Left hindlimb (tissue), 1 donor: Measurements from ENCODE around the gene PARM1.

Source experiments
- DNase-seq: peaks from one replicate; pipeline ENCODE4 v3.0.0-alpha.2; 2018

The PARM1 gene

GRCh38 chr4:74942918-74943253 lies 10.0 kb downstream of the PARM1 start:
- no peak for DNase-seq

GRCh38 chr4:74944354-74944793 lies 11.5 kb downstream of the PARM1 start:
- DNase-seq, result no peak

GRCh38 chr4:74946196-74946595 lies 13.3 kb downstream of the PARM1 start:
- no peak for DNase-seq

- DNase-seq, result no peak
Observed at GRCh38 chr4:74947798-74948197, 14.9 kb downstream of the PARM1 start.

- no peak for DNase-seq
Observed at GRCh38 chr4:74948236-74948635, 15.3 kb downstream of the PARM1 start.

GRCh38 chr4:74950200-74950599 lies 17.3 kb downstream of the PARM1 start:
- DNase-seq, result no peak

GRCh38 chr4:74950882-74951281 lies 18.0 kb downstream of the PARM1 start:
- DNase-seq, result no peak

- DNase-seq, result no peak
Observed at GRCh38 chr4:74953647-74954046, 20.7 kb downstream of the PARM1 start.

- DNase-seq, result no peak
Observed at GRCh38 chr4:74958881-74959280, 26.0 kb downstream of the PARM1 start.

- no peak for DNase-seq
Observed at GRCh38 chr4:74961230-74961629, 28.3 kb downstream of the PARM1 start.

GRCh38 chr4:74962584-74962983 lies 29.7 kb downstream of the PARM1 start:
- no peak for DNase-seq

GRCh38 chr4:74964311-74964710 lies 31.4 kb downstream of the PARM1 start:
- no peak for DNase-seq

GRCh38 chr4:74967324-74967723 lies 34.4 kb downstream of the PARM1 start:
- no peak for DNase-seq

- no peak for DNase-seq
Observed at GRCh38 chr4:74968456-74969164, 35.7 kb downstream of the PARM1 start.

- DNase-seq, result no peak
Observed at GRCh38 chr4:74969507-74970474, 36.9 kb downstream of the PARM1 start.

GRCh38 chr4:74970577-74970976 lies 37.7 kb downstream of the PARM1 start:
- no peak for DNase-seq

- no peak for DNase-seq
Observed at GRCh38 chr4:74971862-74972261, 38.9 kb downstream of the PARM1 start.

- DNase-seq, result no peak
Observed at GRCh38 chr4:74975082-74975481, 42.2 kb downstream of the PARM1 start.

GRCh38 chr4:74975848-74976824 lies 43.2 kb downstream of the PARM1 start:
- no peak for DNase-seq

GRCh38 chr4:74982546-74983252 lies 49.8 kb downstream of the PARM1 start:
- DNase-seq, result no peak

- DNase-seq, result no peak
Observed at GRCh38 chr4:74983253-74983635, 50.3 kb downstream of the PARM1 start.

- peak; percentile 46 for DNase-seq
Observed at GRCh38 chr4:74990276-74990875, 57.5 kb downstream of the PARM1 start.
